OCI-LY3 (cell line): ENCODE measurements around the gene CERT1.
"Not testable (repeated sequence)": the region's sequence is repeated elsewhere in the genome, so short reads cannot be mapped to it uniquely, and the experiment has no call there.

Experiments
- EZH2phosphoT487 ChIP-seq: fragments of 200-600 bp; shearing (Covaris generic); IDR thresholded peaks from 2 replicates; pipeline ENCODE4 v1.6.1; 2018; ENCODE audit warnings: antibody characterized with exemption, mixed run types, low read depth
- TF ChIP-seq, protein P1 (sequence below): fragments of 200-600, 300-600 bp; sonication (generic); IDR thresholded peaks from 2 replicates; pipeline ENCODE4 v1.5.1; 2014; ENCODE audit warnings: antibody characterized with exemption, low read length, low read depth

- TF ChIP-seq, protein P1, sequence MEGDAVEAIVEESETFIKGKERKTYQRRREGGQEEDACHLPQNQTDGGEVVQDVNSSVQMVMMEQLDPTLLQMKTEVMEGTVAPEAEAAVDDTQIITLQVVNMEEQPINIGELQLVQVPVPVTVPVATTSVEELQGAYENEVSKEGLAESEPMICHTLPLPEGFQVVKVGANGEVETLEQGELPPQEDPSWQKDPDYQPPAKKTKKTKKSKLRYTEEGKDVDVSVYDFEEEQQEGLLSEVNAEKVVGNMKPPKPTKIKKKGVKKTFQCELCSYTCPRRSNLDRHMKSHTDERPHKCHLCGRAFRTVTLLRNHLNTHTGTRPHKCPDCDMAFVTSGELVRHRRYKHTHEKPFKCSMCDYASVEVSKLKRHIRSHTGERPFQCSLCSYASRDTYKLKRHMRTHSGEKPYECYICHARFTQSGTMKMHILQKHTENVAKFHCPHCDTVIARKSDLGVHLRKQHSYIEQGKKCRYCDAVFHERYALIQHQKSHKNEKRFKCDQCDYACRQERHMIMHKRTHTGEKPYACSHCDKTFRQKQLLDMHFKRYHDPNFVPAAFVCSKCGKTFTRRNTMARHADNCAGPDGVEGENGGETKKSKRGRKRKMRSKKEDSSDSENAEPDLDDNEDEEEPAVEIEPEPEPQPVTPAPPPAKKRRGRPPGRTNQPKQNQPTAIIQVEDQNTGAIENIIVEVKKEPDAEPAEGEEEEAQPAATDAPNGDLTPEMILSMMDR, result not testable (repeated sequence)
- not testable (repeated sequence) for TF ChIP-seq EZH2phosphoT487
Observed at GRCh38 chr5:75560655-75561054, 49.2 kb upstream of the CERT1 start.
